ENCODE data around the gene FBXO48. TPM values are rescaled to one million over a fixed set of nuclear protein-coding genes. Genes with fewer than 3 reads are reported as not detected.

The FBXO48 gene
- total RNA-seq, 4 donors from 2014 or later, result 0.24 to 1.3 (median 0.80) TPM

DNA sequence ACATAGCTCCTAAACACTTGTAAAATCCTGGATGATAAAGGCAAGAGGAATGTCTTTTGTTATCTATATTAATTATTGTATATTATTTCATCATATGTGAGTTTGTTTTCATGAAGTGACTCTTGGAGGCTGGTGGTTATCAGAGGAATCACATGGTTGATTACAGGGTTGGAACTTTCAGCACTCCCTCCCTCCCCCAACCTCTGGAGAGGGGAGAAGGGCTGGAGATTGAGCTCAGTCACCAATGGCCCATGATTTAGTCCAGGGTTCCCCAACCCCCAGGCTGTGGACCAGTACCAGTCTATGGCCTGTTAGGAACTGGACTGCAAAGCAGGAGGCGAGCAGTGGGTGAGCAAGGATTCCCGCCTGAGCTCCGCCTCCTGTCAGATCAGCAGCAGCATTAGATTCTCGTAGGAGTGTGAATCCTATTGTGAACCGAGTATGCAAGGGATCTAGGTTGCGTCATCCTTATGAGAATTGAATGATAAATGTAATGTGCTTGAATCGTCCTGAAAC, 37.7 kb downstream of the FBXO48 start:
- ATAC-seq (ENCODE audit: low FRiP score) (peak; percentile 50), DNase-seq (ENCODE audit: low spot score) (no peak)
- TF ChIP-seq, protein P1, sequence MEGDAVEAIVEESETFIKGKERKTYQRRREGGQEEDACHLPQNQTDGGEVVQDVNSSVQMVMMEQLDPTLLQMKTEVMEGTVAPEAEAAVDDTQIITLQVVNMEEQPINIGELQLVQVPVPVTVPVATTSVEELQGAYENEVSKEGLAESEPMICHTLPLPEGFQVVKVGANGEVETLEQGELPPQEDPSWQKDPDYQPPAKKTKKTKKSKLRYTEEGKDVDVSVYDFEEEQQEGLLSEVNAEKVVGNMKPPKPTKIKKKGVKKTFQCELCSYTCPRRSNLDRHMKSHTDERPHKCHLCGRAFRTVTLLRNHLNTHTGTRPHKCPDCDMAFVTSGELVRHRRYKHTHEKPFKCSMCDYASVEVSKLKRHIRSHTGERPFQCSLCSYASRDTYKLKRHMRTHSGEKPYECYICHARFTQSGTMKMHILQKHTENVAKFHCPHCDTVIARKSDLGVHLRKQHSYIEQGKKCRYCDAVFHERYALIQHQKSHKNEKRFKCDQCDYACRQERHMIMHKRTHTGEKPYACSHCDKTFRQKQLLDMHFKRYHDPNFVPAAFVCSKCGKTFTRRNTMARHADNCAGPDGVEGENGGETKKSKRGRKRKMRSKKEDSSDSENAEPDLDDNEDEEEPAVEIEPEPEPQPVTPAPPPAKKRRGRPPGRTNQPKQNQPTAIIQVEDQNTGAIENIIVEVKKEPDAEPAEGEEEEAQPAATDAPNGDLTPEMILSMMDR (IDR thresholded peaks at IDR 0.05), result no peak

DNA sequence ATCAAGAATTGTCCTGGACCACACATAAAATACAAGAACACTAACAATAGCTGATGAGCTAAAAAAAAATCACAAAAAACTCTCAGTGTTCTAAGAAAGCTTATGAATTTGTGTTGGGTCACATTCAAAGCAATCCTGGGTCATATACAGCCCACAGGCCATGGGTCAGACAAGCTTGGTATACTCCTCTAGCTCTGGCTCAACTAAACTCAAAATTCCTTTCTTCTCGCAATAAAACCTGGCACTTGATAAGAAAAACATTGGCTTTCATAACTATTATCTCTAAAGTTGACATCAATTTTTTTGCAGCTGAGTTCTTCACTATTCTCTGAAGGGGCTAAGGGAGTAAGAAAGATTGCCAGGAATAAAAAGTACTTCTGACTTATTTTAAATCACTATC, 38.3 kb downstream of the FBXO48 start:
- TF ChIP-seq, protein P1 (IDR thresholded peaks at IDR 0.05), result no peak
- ATAC-seq (ENCODE audit: low FRiP score) (no peak), DNase-seq (ENCODE audit: low spot score) (no peak)

DNA sequence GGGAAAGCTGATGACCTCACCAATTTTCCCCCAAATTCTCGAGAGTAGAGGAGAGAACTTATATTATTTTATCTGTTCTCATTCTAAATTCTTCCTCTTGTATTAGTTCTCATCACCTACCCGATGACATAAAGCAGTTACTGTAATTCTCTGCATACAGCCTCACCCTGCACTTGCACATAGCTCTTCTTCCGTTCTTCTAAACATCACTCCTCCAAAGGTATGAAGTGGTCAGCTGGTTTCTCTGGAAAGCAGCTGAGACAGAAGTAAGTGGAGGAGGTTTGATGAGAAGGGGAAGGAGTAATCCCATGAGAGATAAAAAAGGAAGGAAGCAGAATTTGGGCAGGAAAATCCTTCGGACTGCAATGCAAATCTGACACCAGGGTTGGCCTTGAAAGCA, 39.0 kb downstream of the FBXO48 start:
- TF ChIP-seq, protein P1 (IDR thresholded peaks at IDR 0.05), result no peak
- ATAC-seq (ENCODE audit: low FRiP score) (peak; percentile 52), DNase-seq (ENCODE audit: low spot score) (no peak)

DNA sequence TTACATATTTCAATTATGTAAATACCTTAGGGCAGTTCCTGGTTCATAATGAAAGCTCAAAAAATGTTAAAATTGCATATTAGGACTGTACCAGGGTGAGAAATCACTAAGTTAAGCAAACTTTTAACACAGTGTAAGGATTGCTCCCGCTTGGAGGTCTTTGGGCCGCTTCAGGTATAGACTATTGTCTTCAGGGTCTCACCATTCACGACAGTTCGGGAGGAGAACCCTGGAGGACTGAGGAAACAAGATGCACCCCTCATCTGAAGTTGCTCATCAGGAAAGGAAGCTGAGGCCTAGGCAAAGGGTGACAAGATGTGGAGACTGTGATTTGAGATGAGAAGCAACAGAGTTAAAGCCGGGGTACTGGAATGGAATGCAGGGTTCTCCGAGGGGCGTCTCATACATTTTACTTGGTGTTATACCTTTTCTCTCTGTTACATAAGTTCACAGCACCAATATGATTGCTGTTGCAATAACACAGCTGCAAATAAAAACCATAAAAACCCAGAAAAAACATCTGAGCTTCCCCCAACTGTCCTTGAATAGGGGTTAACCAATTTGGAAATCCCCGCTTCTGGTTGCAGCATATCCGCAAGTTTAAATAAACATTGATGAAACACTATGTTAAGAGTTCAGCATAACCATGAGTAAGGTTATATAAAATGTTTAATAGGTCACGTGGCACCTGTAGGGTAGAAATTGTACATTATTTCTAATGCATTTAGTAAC, 40.1 kb downstream of the FBXO48 start:
- ATAC-seq (ENCODE audit: low FRiP score) (no peak), DNase-seq (ENCODE audit: low spot score) (no peak)
- TF ChIP-seq, protein P1 (IDR thresholded peaks at IDR 0.05), result no peak

DNA sequence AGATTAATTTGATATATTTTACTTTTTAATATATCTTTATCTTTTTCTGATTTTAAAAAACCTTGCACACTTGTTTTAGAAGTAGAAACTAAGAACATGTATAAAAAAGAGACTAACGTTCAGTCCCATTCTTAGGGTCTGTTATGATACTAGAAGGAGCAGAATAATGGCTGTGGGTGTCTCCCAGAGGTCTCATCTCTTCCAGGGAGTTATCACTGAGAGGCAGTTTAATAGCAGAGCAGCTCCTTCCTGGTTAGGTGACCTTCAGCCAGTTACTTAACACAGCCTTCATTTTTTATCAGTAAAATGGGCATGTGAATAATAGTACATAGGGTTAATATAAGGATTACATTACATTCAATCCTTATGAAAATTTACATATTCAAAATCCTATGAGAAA, 40.6 kb downstream of the FBXO48 start:
- no peak for ATAC-seq (ENCODE audit: low FRiP score)
- no peak for DNase-seq (ENCODE audit: low spot score)
- TF ChIP-seq, protein P1 (IDR thresholded peaks at IDR 0.05), result no peak

DNA sequence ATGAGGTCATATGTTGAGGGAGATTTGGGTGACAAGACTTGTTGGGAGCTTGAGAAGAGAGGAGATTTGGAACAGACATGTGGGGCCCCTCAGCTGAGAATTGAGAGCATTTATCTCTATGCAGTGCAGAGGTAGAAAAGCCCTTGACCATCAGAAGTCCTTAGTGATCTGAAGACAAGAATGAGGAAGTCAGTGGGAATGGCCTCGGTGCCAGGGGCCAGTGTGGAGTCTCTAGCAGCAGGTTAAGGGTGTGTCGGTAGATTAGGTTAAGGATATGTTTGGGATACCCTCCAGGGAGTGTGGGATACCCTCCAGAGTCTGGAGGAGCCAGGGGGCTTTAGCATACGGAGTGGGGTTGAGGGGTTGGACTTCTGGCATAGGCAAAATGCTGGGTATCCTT, 41.6 kb downstream of the FBXO48 start:
- DNase-seq (ENCODE audit: low spot score), result no peak
- TF ChIP-seq, protein P1 (IDR thresholded peaks at IDR 0.05), result no peak
- no peak for ATAC-seq (ENCODE audit: low FRiP score)

Measured in omental fat pad (tissue), 4 donors.